ENCODE measurements around the gene TSPAN9. TPM values are rescaled to one million over a fixed set of nuclear protein-coding genes. Genes with fewer than 3 reads are reported as not detected.

TSPAN9 gene
- total and polyA plus RNA-seq, 2 of the 4 experiments (the other 2 are of a cell fraction) = 17.7 to 39.1 TPM

GRCh38 chr12:3266638-3267037 lies 189.5 kb downstream of the TSPAN9 start:
- no peak overlapping the region for H3K9ac ChIP-seq (ENCODE audit: low read depth, low read length)
- H3K36me3 ChIP-seq (ENCODE audit: control insufficient read depth, insufficient read depth, low read length) = no peaks in the 10 kb centered on the region
- WGBS, 2 experiments (ENCODE audit: extremely low coverage in 2 of 2, insufficient read length in 1 of 2) = 89% methylated on average over 4 of the region's 8 CpGs; no CpG with 5 or more reads in 1 of the 2 experiments
- no peak overlapping the region for H3K4me3 ChIP-seq (ENCODE audit: insufficient read depth, low read depth, low read length)
- no peak overlapping the region for H2AFZ ChIP-seq (replicated peaks; ENCODE audit: low read length, poor library complexity)
- H3K23ac ChIP-seq (ENCODE audit: low read depth, low read length) = no peak overlapping the region
- H3K4ac ChIP-seq (ENCODE audit: low read depth, low read length) = no peak overlapping the region
- TF ChIP-seq MXI1 (IDR thresholded peaks at IDR 0.05; ENCODE audit: borderline replicate concordance, low read depth, low read length) = no peak
- no peak for TF ChIP-seq SMC3 (IDR thresholded peaks at IDR 0.05; ENCODE audit: low read depth, low read length)
- no peak for TF ChIP-seq BHLHE40 (IDR thresholded peaks at IDR 0.05; ENCODE audit: low read depth, low read length)
- no peak for TF ChIP-seq FOS (IDR thresholded peaks at IDR 0.05; ENCODE audit: low read depth, low read length)
- TF ChIP-seq CHD1 (IDR thresholded peaks at IDR 0.05; ENCODE audit: low read depth, low read length) = no peak
- TF ChIP-seq CEBPB (IDR thresholded peaks at IDR 0.05; ENCODE audit: low read depth, low read length) = no peak
- TF ChIP-seq RCOR1 (IDR thresholded peaks at IDR 0.05; ENCODE audit: insufficient replicate concordance, low read length) = no peak
- no peak for TF ChIP-seq NFE2L2 (IDR thresholded peaks at IDR 0.05; ENCODE audit: low read depth, low read length)
- CTCF ChIA-PET = no interaction called here
- no peaks in the 10 kb centered on the region for H3K79me1 ChIP-seq (ENCODE audit: low read depth in 1 of 2, low read length in 2 of 2)
- H3K14ac ChIP-seq (replicated peaks; ENCODE audit: low read depth, low read length) = no peak overlapping the region
- dilution Hi-C loops (cut with HindIII; ENCODE audit: low sequenced_read_pairs, unreplicated experiment) (no loop called here), intact Hi-C loops (cut with micrococcal nuclease) (no loop called here), in situ Hi-C loops (cut with MboI; ENCODE audit: low sequenced_read_pairs) (no loop called here)
- no peak overlapping the region for H2BK20ac ChIP-seq (ENCODE audit: low read depth, low read length)
- no peak overlapping the region for H4K8ac ChIP-seq (ENCODE audit: low read depth in 2 of 2, low read length in 2 of 2)
- H3K18ac ChIP-seq (ENCODE audit: low read depth, low read length) = no peak overlapping the region
- H4K91ac ChIP-seq (ENCODE audit: insufficient read depth, low read depth, low read length) = no peak overlapping the region
- H2AK5ac ChIP-seq (ENCODE audit: low read depth, low read length) = no peak overlapping the region
- H3K4me2 ChIP-seq (ENCODE audit: low read depth, low read length) = no peak overlapping the region
- peaks cover 4% of the 10 kb centered on the region; the same call in 1 of the 2 replicates for H3K4me1 ChIP-seq (ENCODE audit: control insufficient read depth, insufficient read depth, low read length)
- H3K9me1 ChIP-seq (ENCODE audit: insufficient read depth, low read length) = 0 out of 2 replicates have a peak, but pooled peaks cover 3% of the 10 kb centered on the region
- H2BK120ac ChIP-seq (ENCODE audit: low read depth, low read length) = no peak overlapping the region
- no peak overlapping the region for H4K5ac ChIP-seq (ENCODE audit: low read depth, low read length)
- H3K9me3 ChIP-seq (ENCODE audit: control insufficient read depth, insufficient read depth, low read length) = no peaks in the 10 kb centered on the region
- H3K27me3 ChIP-seq (ENCODE audit: control insufficient read depth, insufficient read depth, low read length) = no peaks in the 10 kb centered on the region; the same call in 1 of the 2 replicates
- no peak overlapping the region for H2BK5ac ChIP-seq (ENCODE audit: low read depth, low read length, poor library complexity, severe bottlenecking)
- POLR2A ChIA-PET (ENCODE audit: unreplicated experiment) = no interaction called here
- peaks cover 2% of the 10 kb centered on the region; the same call in 1 of the 2 replicates for H4K20me1 ChIP-seq (ENCODE audit: insufficient read depth, low read length)
- H3K27ac ChIP-seq (ENCODE audit: insufficient read depth, low read length) = no peak overlapping the region
- BruUV-seq (replicated peaks) = no TSS peak
- no peak overlapping the region for H2BK15ac ChIP-seq (ENCODE audit: low read depth, low read length)
- no peak overlapping the region for H3K56ac ChIP-seq (ENCODE audit: extremely low read depth, insufficient read depth, low read length)
- H2AK9ac ChIP-seq (replicated peaks; ENCODE audit: low read depth, low read length, poor library complexity) = no peak overlapping the region
- DNase-seq (no peak), ATAC-seq (ENCODE audit: low read depth) (no peak)
